GM12878 (cell line): Measurements from ENCODE around the gene NDUFV1. TPM values are rescaled to one million over a fixed set of nuclear protein-coding genes. Genes with fewer than 3 reads are reported as not detected.

Experiments
- ATAC-seq: fragments of 200-7000 bp; cut with Tn5 transposase; 3 replicates; pipeline ENCODE4 v1.9.1; 2020; ENCODE audit warnings: mild to moderate bottlenecking, moderate library complexity
- BruUV-seq: library from RNA; stranded (reverse); fragments of 400-500 nt; replicated peaks from 2 replicates; lab custom pipeline; 2021; lab: Mats Ljungman, UMichigan
- CTCF ChIA-PET: fragments of 300-600 bp; sonication (Branson Sonifier 250); formaldehyde crosslinking; extraction: SDS; loops from one replicate; lab custom pipeline; 2021; ENCODE audit warnings: inconsistent platforms; lab: Yijun Ruan, JAX
- POLR2A ChIA-PET: fragments of 350-600 bp; formaldehyde crosslinking; extraction: SDS; loops from one replicate; lab custom pipeline; 2021; ENCODE audit warnings: inconsistent platforms; lab: Charles Lee
- RAD21 ChIA-PET: fragments of 300-600 bp; sonication (Branson Sonifier 250); formaldehyde crosslinking; loops from one replicate; lab custom pipeline; 2023; ENCODE audit warnings: antibody characterized with exemption; ENCODE audit not compliant: unreplicated experiment; lab: Charles Lee
- SMC1A ChIA-PET: fragments of 300-600 bp; sonication (Branson Sonifier 250); formaldehyde crosslinking; loops from one replicate; lab custom pipeline; 2023; ENCODE audit not compliant: unreplicated experiment, uncharacterized antibody; lab: Charles Lee
- DNase-seq: peaks from one replicate; pipeline ENCODE4 v3.0.0-alpha.2; 2011; ENCODE audit warnings: low read depth, low spot score
- FAIRE-seq: peaks from 3 replicates; lab custom pipeline; 2011; peaks lifted over from hg19 to GRCh38; lab: Jason Lieb, UNC
- H2AFZ ChIP-seq: 2 replicates; pipeline ENCODE4 v1.6.0; 2011; ENCODE audit warnings: low read depth, low read length, control low read depth; ENCODE audit not compliant: control insufficient read depth
- H3K27ac ChIP-seq: 2 replicates; pipeline ENCODE4 v1.5.1; 2011; ENCODE audit warnings: control low read depth; ENCODE audit not compliant: control insufficient read depth, insufficient read depth
- H3K27me3 ChIP-seq, 2 experiments: replicated peaks in 1 of 2; 2 replicates each; pipeline versions ENCODE4 v1.6.0 to v1.6.1; 2011; ENCODE audit warnings: low read length in 1 of 2; ENCODE audit not compliant: control insufficient read depth in 2 of 2, insufficient read depth in 2 of 2
- H3K36me3 ChIP-seq, 2 experiments: 2 replicates each; pipeline ENCODE4 v1.5.1; 2011; ENCODE audit warnings: low read length in 1 of 2; ENCODE audit not compliant: control insufficient read depth in 2 of 2, insufficient read depth in 2 of 2
- H3K4me1 ChIP-seq: 2 replicates; pipeline ENCODE4 v1.6.1; 2011; ENCODE audit warnings: mild to moderate bottlenecking, low read length, moderate library complexity, mixed read lengths; ENCODE audit not compliant: control insufficient read depth, insufficient read depth
- H3K4me2 ChIP-seq: 2 replicates; pipeline ENCODE4 v1.6.0; 2011; ENCODE audit warnings: control low read depth; ENCODE audit not compliant: control insufficient read depth, insufficient read depth
- H3K4me3 ChIP-seq: fragments of 200-600 bp; sonication (generic); 2 replicates; pipeline ENCODE4 v1.5.1; 2016
- H3K79me2 ChIP-seq: 2 replicates; pipeline ENCODE4 v1.6.0; 2011; ENCODE audit warnings: low read length; ENCODE audit not compliant: control insufficient read depth, insufficient read depth
- H3K9ac ChIP-seq: 2 replicates; pipeline ENCODE4 v1.8.0; 2011; ENCODE audit warnings: low read length, control low read depth, mixed read lengths; ENCODE audit not compliant: control insufficient read depth, insufficient read depth
- H3K9me3 ChIP-seq: replicated peaks from 3 replicates; pipeline ENCODE4 v1.5.1; 2011; ENCODE audit warnings: mild to moderate bottlenecking, low read length; ENCODE audit not compliant: control insufficient read depth, insufficient read depth
- H4K20me1 ChIP-seq: 2 replicates; pipeline ENCODE4 v1.6.0; 2011; ENCODE audit not compliant: control insufficient read depth, insufficient read depth
- BCL11A ChIP-seq: IDR thresholded peaks from 2 replicates; pipeline ENCODE4 v1.6.1; 2011; ENCODE audit warnings: low read depth, low read length
- BRCA1 ChIP-seq: IDR thresholded peaks from 2 replicates; pipeline ENCODE4 v1.6.1; 2011; ENCODE audit warnings: low read depth, low read length, improper control_type of control experiment
- CBX5 ChIP-seq: sonication (generic); IDR thresholded peaks from 2 replicates; pipeline ENCODE4 v1.6.1; 2016; ENCODE audit warnings: low read depth, moderate library complexity, mild to moderate bottlenecking, inconsistent platforms
- CREM ChIP-seq: IDR thresholded peaks from 2 replicates; pipeline ENCODE4 v1.6.1; 2014; ENCODE audit warnings: antibody characterized with exemption, low read depth
- GABPA ChIP-seq: IDR thresholded peaks from 2 replicates; pipeline ENCODE4 v1.6.1; 2014; ENCODE audit warnings: antibody characterized with exemption, low read depth, mild to moderate bottlenecking, inconsistent platforms
- IRF4 ChIP-seq: IDR thresholded peaks from 2 replicates; pipeline ENCODE4 v1.6.1; 2011; ENCODE audit warnings: low read depth, low read length
- JUNB ChIP-seq: IDR thresholded peaks from 2 replicates; pipeline ENCODE4 v1.6.1; 2016; ENCODE audit warnings: antibody characterized with exemption, mild to moderate bottlenecking
- MEF2B ChIP-seq: fragments of 450-650 bp; IDR thresholded peaks from 2 replicates; pipeline ENCODE4 v1.6.1; 2018; ENCODE audit warnings: mild to moderate bottlenecking, moderate library complexity; ENCODE audit not compliant: partially characterized antibody, poor library complexity, severe bottlenecking
- NBN ChIP-seq: fragments of 450-650 bp; IDR thresholded peaks from 2 replicates; pipeline ENCODE4 v1.6.1; 2016
- NFIC ChIP-seq: IDR thresholded peaks from 2 replicates; pipeline ENCODE4 v1.6.1; 2012; ENCODE audit warnings: low read depth, mild to moderate bottlenecking, inconsistent platforms, low read length, moderate library complexity
- PAX5 ChIP-seq: IDR thresholded peaks from 2 replicates; pipeline ENCODE4 v1.6.1; 2011; ENCODE audit warnings: low read depth, low read length, borderline replicate concordance
- RUNX3 ChIP-seq: IDR thresholded peaks from 2 replicates; pipeline ENCODE4 v1.6.1; 2012; ENCODE audit warnings: low read length, inconsistent platforms
- SKIL ChIP-seq: fragments of 450-650 bp; IDR thresholded peaks from 2 replicates; pipeline ENCODE4 v1.6.1; 2017; ENCODE audit warnings: mild to moderate bottlenecking, low read depth, inconsistent platforms; ENCODE audit not compliant: poor library complexity, severe bottlenecking
- TCF12 ChIP-seq: IDR thresholded peaks from 2 replicates; pipeline ENCODE4 v1.6.1; 2011; ENCODE audit warnings: low read depth, mild to moderate bottlenecking, low read length
- TCF7 ChIP-seq: IDR thresholded peaks from 2 replicates; pipeline ENCODE4 v1.6.1; 2014; ENCODE audit warnings: antibody characterized with exemption, borderline replicate concordance
- WGBS: methylation state at CpG from one replicate; pipeline ENCODE4 v1.1.6; 2016; ENCODE audit warnings: low lambda C conversion rate; ENCODE audit not compliant: insufficient replicate concordance, insufficient coverage; ENCODE audit errors: missing lambda C conversion rate; 5-methylcytosine and 5-hydroxymethylcytosine counted together
- in situ Hi-C: fragments of 300-500 bp; cut with MboI; formaldehyde crosslinking; loops from 9 replicates; pipeline ENCODE4 v1.14.3; 2018; ENCODE audit warnings: mixed read lengths
- intact Hi-C: fragments of 100-400 bp; cut with micrococcal nuclease; formaldehyde crosslinking; loops from one replicate; pipeline ENCODE4 v1.14.2; 2022; ENCODE audit not compliant: unreplicated experiment
- polyA plus RNA-seq, 11 experiments: library from polyadenylated mRNA; depleted of rRNA in 4 of 11; unstranded in 6 of 11; stranded (reverse) in 5 of 11; fragments of >200 nt; fragmentation: Nextera tagmentation in 4 of 11; fragmentation: Illumina TruSeq in 1 of 11; extraction: Ambion mirVana in 4 of 11; extraction: Trizol in 1 of 11; gene quantifications; 1 replicate in 1 of 11; 2 replicates in 10 of 11; pipeline versions ENCODE4 v1.2.1 to v1.2.3, GENCODE V29; 2011 to 2016; ENCODE audit warnings: inconsistent platforms in 2 of 11, missing spikeins in 2 of 11, low read depth in 1 of 11
- total RNA-seq, 4 experiments: library from RNA; depleted of rRNA in 3 of 4; stranded (reverse); fragments of >200 nt in 3 of 4; fragmentation: Illumina TruSeq in 1 of 4; extraction: Trizol in 1 of 4; gene quantifications; 2 replicates each; pipeline versions ENCODE4 v1.2.1 to v1.2.3, GENCODE V29; 2013 to 2021
- TF ChIP-seq, protein P1 (sequence below): fragments of 150-350 bp; IDR thresholded peaks from 2 replicates; pipeline ENCODE4 v1.6.1; 2014; ENCODE audit warnings: mild to moderate bottlenecking, low read depth, low read length
- TF ChIP-seq, protein P2 (sequence below): fragments of 450-650 bp; IDR thresholded peaks from 2 replicates; pipeline ENCODE4 v1.6.1; 2017; ENCODE audit warnings: mild to moderate bottlenecking, moderate library complexity

Gene NDUFV1
- total and polyA plus RNA-seq, 10 of the 15 experiments (the other 5 are each of a cell fraction or from before 2014, with no cell fraction given): 8.2 to 380 (median 231) TPM

- ChIA-PET POLR2A (interaction anchor here (0.7 to 1.3 kb wide), 2 partner anchors 10 to 1758 kb away, joined by 3 to 4 read pairs; no protein-coding TSS in a partner anchor), RAD21 (no interaction called here), SMC1A (interaction anchor here (0.7 to 6.3 kb wide), 5 partner anchors 9 to 140 kb away, joined by 3 to 69 read pairs (median 3); partner anchors contain the start of genes ACY3 and NUDT8), CTCF (interaction anchor here (0.6 to 7.7 kb wide), 8 partner anchors 10 to 220 kb away, joined by 3 to 132 read pairs (median 4); partner anchors contain the start of genes ACY3 and NUDT8)
- BruUV-seq: no TSS peak
- Histone ChIP-seq H3K9ac (no peak overlapping the region), H3K27me3 (no peaks in the 10 kb centered on the region), H3K4me1 (peaks cover 29% of the 10 kb centered on the region), H4K20me1 (no peaks in the 10 kb centered on the region), H3K4me2 (peak overlapping the region; percentile 45; the same call in 1 of the 2 replicates), H2AFZ (no peak overlapping the region), H3K4me3 (peak overlapping the region; percentile 14; the same call in 1 of the 2 replicates), H3K27ac (peak overlapping the region; percentile 71), H3K79me2 (no peaks in the 10 kb centered on the region), H3K9me3 (peaks cover 8% of the 10 kb centered on the region), H3K36me3 (no peaks in the 10 kb centered on the region)
- FAIRE-seq (peak; percentile 89), ATAC-seq (peak; percentile 36; the same call in 2 of the 3 replicates), DNase-seq (peak; percentile 49)
- WGBS: 92% methylated on average over 4 of the region's 4 CpGs
- in situ Hi-C loops (no loop called here), intact Hi-C loops (no loop called here)
- TF ChIP-seq MEF2B (peak; percentile 12), PAX5 (no peak), TCF12 (peak; percentile 40; the same call in 1 of the 2 replicates), BCL11A (peak; percentile 65; the same call in 1 of the 2 replicates), CBX5 (peak; percentile 95), NBN (0 out of 2 replicates have a peak, but pooled peaks have one; percentile 20), SKIL (peak; percentile 87), JUNB (peak; percentile 86), CREM (peak; percentile 52), BRCA1 (no peak), GABPA (0 out of 2 replicates have a peak, but pooled peaks have one; percentile 33), TCF7 (no peak), RUNX3 (peak; percentile 42; the same call in 1 of the 2 replicates), NFIC (peak; percentile 61; the same call in 1 of the 2 replicates), IRF4 (peak; percentile 38; the same call in 1 of the 2 replicates)
- TF ChIP-seq, protein P1, sequence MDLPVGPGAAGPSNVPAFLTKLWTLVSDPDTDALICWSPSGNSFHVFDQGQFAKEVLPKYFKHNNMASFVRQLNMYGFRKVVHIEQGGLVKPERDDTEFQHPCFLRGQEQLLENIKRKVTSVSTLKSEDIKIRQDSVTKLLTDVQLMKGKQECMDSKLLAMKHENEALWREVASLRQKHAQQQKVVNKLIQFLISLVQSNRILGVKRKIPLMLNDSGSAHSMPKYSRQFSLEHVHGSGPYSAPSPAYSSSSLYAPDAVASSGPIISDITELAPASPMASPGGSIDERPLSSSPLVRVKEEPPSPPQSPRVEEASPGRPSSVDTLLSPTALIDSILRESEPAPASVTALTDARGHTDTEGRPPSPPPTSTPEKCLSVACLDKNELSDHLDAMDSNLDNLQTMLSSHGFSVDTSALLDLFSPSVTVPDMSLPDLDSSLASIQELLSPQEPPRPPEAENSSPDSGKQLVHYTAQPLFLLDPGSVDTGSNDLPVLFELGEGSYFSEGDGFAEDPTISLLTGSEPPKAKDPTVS: no peak
- TF ChIP-seq, protein P2, sequence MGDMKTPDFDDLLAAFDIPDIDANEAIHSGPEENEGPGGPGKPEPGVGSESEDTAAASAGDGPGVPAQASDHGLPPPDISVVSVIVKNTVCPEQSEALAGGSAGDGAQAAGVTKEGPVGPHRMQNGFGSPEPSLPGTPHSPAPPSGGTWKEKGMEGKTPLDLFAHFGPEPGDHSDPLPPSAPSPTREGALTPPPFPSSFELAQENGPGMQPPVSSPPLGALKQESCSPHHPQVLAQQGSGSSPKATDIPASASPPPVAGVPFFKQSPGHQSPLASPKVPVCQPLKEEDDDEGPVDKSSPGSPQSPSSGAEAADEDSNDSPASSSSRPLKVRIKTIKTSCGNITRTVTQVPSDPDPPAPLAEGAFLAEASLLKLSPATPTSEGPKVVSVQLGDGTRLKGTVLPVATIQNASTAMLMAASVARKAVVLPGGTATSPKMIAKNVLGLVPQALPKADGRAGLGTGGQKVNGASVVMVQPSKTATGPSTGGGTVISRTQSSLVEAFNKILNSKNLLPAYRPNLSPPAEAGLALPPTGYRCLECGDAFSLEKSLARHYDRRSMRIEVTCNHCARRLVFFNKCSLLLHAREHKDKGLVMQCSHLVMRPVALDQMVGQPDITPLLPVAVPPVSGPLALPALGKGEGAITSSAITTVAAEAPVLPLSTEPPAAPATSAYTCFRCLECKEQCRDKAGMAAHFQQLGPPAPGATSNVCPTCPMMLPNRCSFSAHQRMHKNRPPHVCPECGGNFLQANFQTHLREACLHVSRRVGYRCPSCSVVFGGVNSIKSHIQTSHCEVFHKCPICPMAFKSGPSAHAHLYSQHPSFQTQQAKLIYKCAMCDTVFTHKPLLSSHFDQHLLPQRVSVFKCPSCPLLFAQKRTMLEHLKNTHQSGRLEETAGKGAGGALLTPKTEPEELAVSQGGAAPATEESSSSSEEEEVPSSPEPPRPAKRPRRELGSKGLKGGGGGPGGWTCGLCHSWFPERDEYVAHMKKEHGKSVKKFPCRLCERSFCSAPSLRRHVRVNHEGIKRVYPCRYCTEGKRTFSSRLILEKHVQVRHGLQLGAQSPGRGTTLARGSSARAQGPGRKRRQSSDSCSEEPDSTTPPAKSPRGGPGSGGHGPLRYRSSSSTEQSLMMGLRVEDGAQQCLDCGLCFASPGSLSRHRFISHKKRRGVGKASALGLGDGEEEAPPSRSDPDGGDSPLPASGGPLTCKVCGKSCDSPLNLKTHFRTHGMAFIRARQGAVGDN: no peak
These were observed 49.7 kb downstream of the NDUFV1 start for GRCh38 chr11:67656278-67656922.
